NCI-H2029 (cell line): ENCODE measurements around the gene APRT.

ENCODE experiments used
- DNase-seq: peaks from one replicate; lab custom pipeline; 2025; lab: John Stamatoyannopoulos, UW

Gene APRT

GRCh38 chr16:88807626-88808453 is 3.9 kb downstream of the APRT start:
- DNase-seq: no peak

GRCh38 chr16:88807142-88807625 is 4.5 kb downstream of the APRT start:
- no peak for DNase-seq

- DNase-seq: no peak
These were observed 5.1 kb downstream of the APRT start for GRCh38 chr16:88806491-88807111.

GRCh38 chr16:88805887-88806393 is 5.8 kb downstream of the APRT start:
- no peak for DNase-seq

- no peak for DNase-seq
These were observed 6.4 kb downstream of the APRT start for GRCh38 chr16:88805340-88805715.

GRCh38 chr16:88804552-88805339 is 7.0 kb downstream of the APRT start:
- peak; percentile 31 for DNase-seq

GRCh38 chr16:88804173-88804551 is 7.6 kb downstream of the APRT start:
- no peak for DNase-seq

GRCh38 chr16:88803264-88803987 is 8.3 kb downstream of the APRT start, which contains the start of gene CDT1:
Gene CDT1, plus strand, starts transcription at chr16:88803789. Its CDS starts 43 bp downstream, at chr16:88803832.
- peak; percentile 38 for DNase-seq

GRCh38 chr16:88800277-88800592 is 11.5 kb downstream of the APRT start:
- no peak for DNase-seq

GRCh38 chr16:88799569-88800276 is 12.0 kb downstream of the APRT start:
- no peak for DNase-seq

- DNase-seq: no peak
These were observed 12.8 kb downstream of the APRT start for GRCh38 chr16:88798772-88799455.

- no peak for DNase-seq
These were observed 13.7 kb downstream of the APRT start for GRCh38 chr16:88798073-88798472.

GRCh38 chr16:88796278-88796677 is 15.4 kb downstream of the APRT start:
- no peak for DNase-seq

GRCh38 chr16:88793251-88793954 is 18.3 kb downstream of the APRT start:
- no peak for DNase-seq

GRCh38 chr16:88792668-88793250 is 19.0 kb downstream of the APRT start:
- DNase-seq: no peak

GRCh38 chr16:88792078-88792550 is 19.6 kb downstream of the APRT start:
- DNase-seq: no peak

- no peak for DNase-seq
These were observed 21.2 kb downstream of the APRT start for GRCh38 chr16:88790312-88791211.

GRCh38 chr16:88789594-88789993 is 22.1 kb downstream of the APRT start:
- DNase-seq: no peak
